Omental fat pad (tissue), 4 donors: ENCODE data around the gene AGO3. TPM values are rescaled to one million over a fixed set of nuclear protein-coding genes. Genes with fewer than 3 reads are reported as not detected.

Experiments used
- ATAC-seq: fragments of 150-250 bp; one replicate; pipeline ENCODE4 v1.9.1; 2016; ENCODE audit warnings: mild to moderate bottlenecking, moderate library complexity; ENCODE audit not compliant: low FRiP score
- DNase-seq: peaks from one replicate; pipeline ENCODE4 v3.0.0-alpha.2; 2019; ENCODE audit warnings: low spot score
- CTCF ChIP-seq, 3 donors: fragments of 450-650 bp; IDR thresholded peaks; one replicate each; pipeline ENCODE4 v1.5.1; 2016 to 2017; ENCODE audit warnings: antibody characterized with exemption in 3 of 3, mild to moderate bottlenecking in 3 of 3, moderate library complexity in 2 of 3
- total RNA-seq, 4 donors: library from RNA; depleted of rRNA; stranded (reverse); fragments of >200 nt; gene quantifications; one replicate each; pipeline ENCODE4 v1.1.0, GENCODE V29; 2016

Gene AGO3
- 10 to 100 TPM; 22.3 to 39.9 (median 30.6) TPM for total RNA-seq

GRCh38 chr1:35930593-35931445 lies at the start of gene AGO3:
Gene AGO3 (plus strand): TSS chr1:35931105. CDS start chr1:35931427, 322 bp downstream.
- DNase-seq (peak; percentile 53), ATAC-seq (peak; percentile 91)
- TF ChIP-seq CTCF (IDR thresholded peaks at IDR 0.05): no peak

- no peak for TF ChIP-seq CTCF (IDR thresholded peaks at IDR 0.05)
- ATAC-seq: no peak
- DNase-seq: no peak
Measured at GRCh38 chr1:35881850-35882273, 49.0 kb upstream of the AGO3 start.

GRCh38 chr1:35882586-35882944 lies 48.3 kb upstream of the AGO3 start:
- no peak for TF ChIP-seq CTCF (IDR thresholded peaks at IDR 0.05)
- ATAC-seq (no peak), DNase-seq (no peak)

GRCh38 chr1:35882945-35883634 lies 47.8 kb upstream of the AGO3 start, which contains the start of gene AGO1:
Gene AGO1 (plus strand): TSS chr1:35883209. CDS start chr1:35883422, 213 bp downstream.
- ATAC-seq: peak; percentile 95

GRCh38 chr1:35883635-35884101 lies 47.2 kb upstream of the AGO3 start:
- DNase-seq (no peak), ATAC-seq (peak; percentile 69)
- no peak for TF ChIP-seq CTCF (IDR thresholded peaks at IDR 0.05)

More at GRCh38 chr1:35882945-35883634, 47.8 kb upstream of the AGO3 start, which contains the start of gene AGO1:
- TF ChIP-seq CTCF (IDR thresholded peaks at IDR 0.05): peak in 2 of 3 donors; percentile 75 to 89
- peak; percentile 82 for DNase-seq

GRCh38 chr1:35884934-35885333 lies 46.0 kb upstream of the AGO3 start:
- no peak for ATAC-seq
- TF ChIP-seq CTCF (IDR thresholded peaks at IDR 0.05): no peak
- no peak for DNase-seq
